ENCODE data around the gene PRIMPOL. TPM values are rescaled to one million over a fixed set of nuclear protein-coding genes. Genes with fewer than 3 reads are reported as not detected.

PRIMPOL gene
- total and polyA plus RNA-seq, 12 donors, result 7.5 to 66.2 (median 12.3) TPM

DNA sequence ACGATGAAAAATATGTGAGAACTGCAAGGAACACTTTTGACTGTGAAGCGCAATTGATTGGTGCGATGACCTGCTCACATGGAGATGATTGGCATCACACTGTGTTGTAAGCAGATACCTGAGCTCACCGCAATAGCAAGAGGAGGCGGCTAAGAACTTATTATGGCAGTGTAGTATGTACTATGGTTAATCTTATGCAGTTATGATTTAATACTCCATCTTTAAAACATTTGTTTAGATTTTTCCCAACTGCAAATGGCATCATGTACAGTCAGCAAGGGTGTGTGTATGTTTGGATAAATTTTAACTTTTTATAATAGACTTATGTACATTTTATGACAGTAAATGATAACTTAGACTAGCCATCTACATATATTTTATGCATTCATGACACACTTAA, 25.5 kb downstream of the PRIMPOL start:
- H3K4me1 ChIP-seq (replicated peaks in 1 of 2), result no peaks in the 10 kb centered on the region

GRCh38 chr4:184675821-184676492, 26.4 kb downstream of the PRIMPOL start:
- H3K9me3 ChIP-seq (replicated peaks in 1 of 3), result no peaks in the 10 kb centered on the region
- no peaks in the 10 kb centered on the region for H3K27me3 ChIP-seq
- intact Hi-C loops (cut with DNase I), result no loop called here
- TF ChIP-seq CTCF (IDR thresholded peaks at IDR 0.05) (no peak), POLR2A (IDR thresholded peaks at IDR 0.05) (no peak)
- WGBS, 4 donors, result 84 to 92% (median 90%) methylated on average over 3 of the region's 3 CpGs
- DNase-seq, result no peak
- H3K4me1 ChIP-seq (replicated peaks in 1 of 2), result no peaks in the 10 kb centered on the region
- no peak overlapping the region for H3K27ac ChIP-seq
- H3K4me3 ChIP-seq, result no peak overlapping the region
- H3K36me3 ChIP-seq (replicated peaks in 1 of 2), result peaks cover 0 to 24% of the 10 kb centered on the region in 2 donors

More for the DNA sequence above, 25.5 kb downstream of the PRIMPOL start:
- Histone ChIP-seq H3K27ac (no peak overlapping the region), H3K27me3 (no peaks in the 10 kb centered on the region), H3K4me3 (no peak overlapping the region), H3K36me3 (replicated peaks in 1 of 2) (peaks cover 0 to 24% of the 10 kb centered on the region in 2 donors), H3K9me3 (replicated peaks in 1 of 3) (no peaks in the 10 kb centered on the region)
- intact Hi-C loops (cut with DNase I), result no loop called here
- 95 to 98% (median 96%) methylated on average over 5 of the region's 5 CpGs for WGBS, 4 donors
- no peak for TF ChIP-seq POLR2A (IDR thresholded peaks at IDR 0.05)
- no peak for TF ChIP-seq CTCF (IDR thresholded peaks at IDR 0.05)
- DNase-seq, result no peak

- peaks cover 0 to 6% of the 10 kb centered on the region in 2 donors for H3K36me3 ChIP-seq (replicated peaks in 1 of 2)
- 75 to 79% (median 76%) methylated on average over 9 of the region's 9 CpGs for WGBS, 4 donors
- no peaks in the 10 kb centered on the region for H3K9me3 ChIP-seq (replicated peaks in 1 of 3)
- DNase-seq, result no peak
- no peak overlapping the region for H3K4me3 ChIP-seq
- TF ChIP-seq CTCF (IDR thresholded peaks at IDR 0.05) (no peak), POLR2A (IDR thresholded peaks at IDR 0.05) (no peak)
- no peaks in the 10 kb centered on the region for H3K4me1 ChIP-seq (replicated peaks in 1 of 2)
- no peak overlapping the region for H3K27ac ChIP-seq
- intact Hi-C loops (cut with DNase I), result no loop called here
- no peaks in the 10 kb centered on the region for H3K27me3 ChIP-seq
These were observed 31.2 kb downstream of the PRIMPOL start for GRCh38 chr4:184680698-184681097.

DNA sequence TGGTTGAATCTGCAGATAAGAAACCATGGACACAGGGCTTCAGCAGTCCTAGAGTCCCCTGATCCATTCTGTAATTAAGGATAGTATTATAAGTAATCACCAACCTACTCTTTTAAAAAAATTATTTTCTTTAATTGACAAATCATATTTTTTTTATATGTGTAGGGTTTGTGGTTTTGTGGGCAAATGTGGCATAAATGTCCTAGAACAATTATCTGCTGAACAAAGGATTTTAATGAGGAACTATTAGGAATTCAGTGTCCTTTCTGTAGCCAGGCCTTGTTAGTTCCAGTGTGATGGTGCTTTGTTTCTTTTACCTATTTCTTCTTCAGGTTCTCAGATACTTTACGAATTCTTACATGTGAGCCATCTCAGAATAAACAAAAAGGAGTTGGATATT, 32.4 kb downstream of the PRIMPOL start:
- Histone ChIP-seq H3K9me3 (replicated peaks in 1 of 3) (no peaks in the 10 kb centered on the region), H3K36me3 (replicated peaks in 1 of 2) (peaks cover 0 to 6% of the 10 kb centered on the region in 2 donors), H3K4me1 (replicated peaks in 1 of 2) (no peaks in the 10 kb centered on the region), H3K4me3 (no peak overlapping the region), H3K27ac (no peak overlapping the region), H3K27me3 (no peaks in the 10 kb centered on the region)
- DNase-seq, result no peak
- intact Hi-C loops (cut with DNase I), result no loop called here
- TF ChIP-seq POLR2A (IDR thresholded peaks at IDR 0.05), result no peak
- no peak for TF ChIP-seq CTCF (IDR thresholded peaks at IDR 0.05)
- 76 to 96% (median 89%) methylated on average over 1 of the region's 1 CpG for WGBS, 4 donors

Data from adrenal gland (tissue), 12 donors.